SU-DHL-6 (cell line): Measurements from ENCODE around the gene ULK3.

Experiments
- EZH2phosphoT487 ChIP-seq: fragments of 200-600 bp; sonication (generic), shearing (Covaris generic); conservative IDR thresholded peaks from 2 replicates; pipeline ENCODE4 v1.6.1; 2018; ENCODE audit warnings: mild to moderate bottlenecking, antibody characterized with exemption, low read length, moderate library complexity, mixed read lengths
- TF ChIP-seq, protein P1 (sequence below): fragments of 200-600 bp; sonication (generic); IDR thresholded peaks from one replicate; pipeline ENCODE4 v1.5.1; 2017; ENCODE audit warnings: antibody characterized with exemption, mild to moderate bottlenecking, low read length, moderate library complexity; ENCODE audit not compliant: insufficient read depth, poor library complexity, severe bottlenecking

DNA sequence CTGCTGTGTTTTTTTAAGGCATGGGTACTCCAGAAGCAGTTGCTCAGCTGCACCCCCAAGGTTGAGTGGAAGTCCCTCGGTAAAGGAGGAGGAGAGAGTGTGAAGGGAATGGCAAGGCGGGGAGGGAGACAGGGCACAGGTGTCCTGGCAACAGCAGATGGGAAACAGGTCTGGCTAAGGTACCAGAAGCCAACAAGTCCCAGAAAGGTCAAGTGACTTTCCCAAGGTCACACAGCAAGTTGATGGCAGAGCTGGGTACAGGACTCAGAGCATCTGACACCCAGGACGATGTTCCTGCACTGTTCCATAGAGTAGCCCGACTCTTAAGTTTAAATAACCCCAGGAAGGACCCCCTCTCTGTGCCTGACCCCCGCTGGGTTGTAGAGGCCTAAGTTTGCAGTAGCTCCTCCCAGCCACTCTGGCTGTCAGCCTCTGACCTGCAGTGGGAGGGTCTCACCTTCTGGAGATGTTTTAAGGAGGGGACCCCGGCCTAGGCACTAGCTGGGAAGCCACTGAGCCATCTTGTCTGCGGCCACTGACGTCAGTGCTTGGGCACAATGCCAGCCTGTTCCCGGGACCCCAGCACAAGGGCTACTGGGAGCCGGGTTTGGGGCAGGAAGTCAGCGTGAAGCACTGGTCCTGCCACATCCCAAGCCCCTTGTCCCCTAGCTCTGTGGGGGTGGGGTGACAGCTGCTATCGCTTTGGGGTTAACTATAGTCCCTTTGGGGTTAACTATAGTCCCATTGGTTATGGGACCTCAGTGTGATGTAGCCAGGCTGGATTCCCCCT is 50.5 kb downstream of the ULK3 start:
- TF ChIP-seq, protein P1, sequence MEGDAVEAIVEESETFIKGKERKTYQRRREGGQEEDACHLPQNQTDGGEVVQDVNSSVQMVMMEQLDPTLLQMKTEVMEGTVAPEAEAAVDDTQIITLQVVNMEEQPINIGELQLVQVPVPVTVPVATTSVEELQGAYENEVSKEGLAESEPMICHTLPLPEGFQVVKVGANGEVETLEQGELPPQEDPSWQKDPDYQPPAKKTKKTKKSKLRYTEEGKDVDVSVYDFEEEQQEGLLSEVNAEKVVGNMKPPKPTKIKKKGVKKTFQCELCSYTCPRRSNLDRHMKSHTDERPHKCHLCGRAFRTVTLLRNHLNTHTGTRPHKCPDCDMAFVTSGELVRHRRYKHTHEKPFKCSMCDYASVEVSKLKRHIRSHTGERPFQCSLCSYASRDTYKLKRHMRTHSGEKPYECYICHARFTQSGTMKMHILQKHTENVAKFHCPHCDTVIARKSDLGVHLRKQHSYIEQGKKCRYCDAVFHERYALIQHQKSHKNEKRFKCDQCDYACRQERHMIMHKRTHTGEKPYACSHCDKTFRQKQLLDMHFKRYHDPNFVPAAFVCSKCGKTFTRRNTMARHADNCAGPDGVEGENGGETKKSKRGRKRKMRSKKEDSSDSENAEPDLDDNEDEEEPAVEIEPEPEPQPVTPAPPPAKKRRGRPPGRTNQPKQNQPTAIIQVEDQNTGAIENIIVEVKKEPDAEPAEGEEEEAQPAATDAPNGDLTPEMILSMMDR, result no peak
- no peak for TF ChIP-seq EZH2phosphoT487
